Renal pelvis (tissue), 12 donors: Measurements from ENCODE around the gene KRTAP5-8. TPM values are rescaled to one million over a fixed set of nuclear protein-coding genes. Genes with fewer than 3 reads are reported as not detected.
"Not testable (repeated sequence)": the region's sequence is repeated elsewhere in the genome, so short reads cannot be mapped to it uniquely, and the experiment has no call there.

Experiments used
- DNase-seq: peaks from one replicate; pipeline ENCODE4 v3.0.0-alpha.2; 2013
- long read RNA-seq, 16 experiments: transcript quantifications; one replicate each; lab custom pipeline, GENCODE V29; 2026
- polyA plus RNA-seq, 3 donors: library from polyadenylated mRNA; unstranded; fragments of 120-200 nt; gene quantifications; one replicate each; pipeline ENCODE4 v1.2.1, GENCODE V29; 2013; ENCODE audit not compliant: insufficient read length in 3 of 3

The KRTAP5-8 gene
- 1 to 10 TPM in 1 of 3 donors, under 1 TPM in 2; 0.26 to 1.3 (median 0.71) TPM for polyA plus RNA-seq
- long read RNA-seq, donor 1, result 0 reads
- long read RNA-seq, donor 2, result 0 reads
- long read RNA-seq, donor 3, partial matches to known transcripts, result 0 of 1 reads
- long read RNA-seq, donor 3, other reads (novel, unspliced or antisense), result 0 of 1 reads
- long read RNA-seq, donor 4, partial matches to known transcripts, result 0 of 1 reads
- long read RNA-seq, donor 4, other reads (novel, unspliced or antisense), result 0 of 1 reads
- long read RNA-seq, donor 5, partial matches to known transcripts, result 0 of 2 reads
- long read RNA-seq, donor 5, other reads (novel, unspliced or antisense), result 0 of 2 reads
- long read RNA-seq, donor 6, result 0 reads
- long read RNA-seq, donor 7, result 0 reads
- long read RNA-seq, donor 8, result 0 reads
- long read RNA-seq, donor 9, result 0 reads
- long read RNA-seq, donor 10, partial matches to known transcripts, result 0 of 1 reads
- long read RNA-seq, donor 10, other reads (novel, unspliced or antisense), result 0 of 1 reads
- long read RNA-seq, donor 11, result 0 reads
- long read RNA-seq, donor 12, partial matches to known transcripts, result 0 of 2 reads
- long read RNA-seq, donor 12, other reads (novel, unspliced or antisense), result 0 of 2 reads
- long read RNA-seq, donor 13, result 0 reads
- long read RNA-seq, donor 14, result 0 reads
- long read RNA-seq, donor 15, result 0 reads
- long read RNA-seq, donor 16, result 0 reads

GRCh38 chr11:71537977-71538665, at the start of gene KRTAP5-8:
KRTAP5-8 (plus strand) TSS chr11:71538025; CDS start chr11:71538056, 31 bp downstream.
- DNase-seq, result not testable (repeated sequence)

GRCh38 chr11:71488681-71489270, 49.0 kb upstream of the KRTAP5-8 start:
- no peak for DNase-seq

GRCh38 chr11:71489311-71490043, 48.3 kb upstream of the KRTAP5-8 start:
- no peak for DNase-seq

GRCh38 chr11:71490044-71490730, 47.6 kb upstream of the KRTAP5-8 start:
- no peak for DNase-seq

GRCh38 chr11:71490731-71491390, 47.0 kb upstream of the KRTAP5-8 start:
- DNase-seq, result no peak

GRCh38 chr11:71491531-71491930, 46.3 kb upstream of the KRTAP5-8 start:
- DNase-seq, result no peak

GRCh38 chr11:71491940-71492339, 45.9 kb upstream of the KRTAP5-8 start:
- no peak for DNase-seq

- DNase-seq, result no peak
Observed at GRCh38 chr11:71495286-71496230, 42.3 kb upstream of the KRTAP5-8 start.

GRCh38 chr11:71496421-71496820, 41.4 kb upstream of the KRTAP5-8 start:
- no peak for DNase-seq

- no peak for DNase-seq
Observed at GRCh38 chr11:71498091-71498490, 39.7 kb upstream of the KRTAP5-8 start.

GRCh38 chr11:71499125-71499524, 38.7 kb upstream of the KRTAP5-8 start:
- no peak for DNase-seq

GRCh38 chr11:71499546-71499945, 38.3 kb upstream of the KRTAP5-8 start:
- no peak for DNase-seq

- no peak for DNase-seq
Observed at GRCh38 chr11:71500601-71501021, 37.2 kb upstream of the KRTAP5-8 start.

GRCh38 chr11:71501071-71501985, 36.5 kb upstream of the KRTAP5-8 start:
- no peak for DNase-seq

GRCh38 chr11:71502026-71502425, 35.8 kb upstream of the KRTAP5-8 start:
- DNase-seq, result no peak

GRCh38 chr11:71502871-71503435, 34.9 kb upstream of the KRTAP5-8 start:
- no peak for DNase-seq

GRCh38 chr11:71504531-71504930, 33.3 kb upstream of the KRTAP5-8 start:
- DNase-seq, result no peak

GRCh38 chr11:71505001-71505400, 32.8 kb upstream of the KRTAP5-8 start:
- no peak for DNase-seq
